Parathyroid adenoma (tissue), 2 donors: ENCODE results near the gene FDPS.

ENCODE experiments used
- H2AFZ ChIP-seq: fragments of 300-600 bp; sonication (generic); one replicate; pipeline ENCODE4 v1.7.0; 2017; ENCODE audit warnings: antibody characterized with exemption, mild to moderate bottlenecking
- H3K27ac ChIP-seq: fragments of 300-600 bp; sonication (generic); one replicate; pipeline ENCODE4 v1.7.0; 2017
- H3K27me3 ChIP-seq: fragments of 300-600 bp; sonication (generic); one replicate; pipeline ENCODE4 v1.7.0; 2017; ENCODE audit warnings: low read length; ENCODE audit not compliant: control insufficient read depth, insufficient read depth
- H3K36me3 ChIP-seq: fragments of 300-600 bp; sonication (generic); one replicate; pipeline ENCODE4 v1.7.0; 2017; ENCODE audit warnings: low read length; ENCODE audit not compliant: control insufficient read depth, insufficient read depth
- H3K4me1 ChIP-seq: fragments of 300-600 bp; sonication (generic); one replicate; pipeline ENCODE4 v1.7.0; 2017; ENCODE audit warnings: control low read depth
- H3K4me2 ChIP-seq: fragments of 300-600 bp; sonication (generic); one replicate; pipeline ENCODE4 v1.7.0; 2017; ENCODE audit warnings: low read length
- H3K4me3 ChIP-seq: fragments of 300-600 bp; sonication (generic); one replicate; pipeline ENCODE4 v1.7.0; 2017; ENCODE audit warnings: low read depth, low read length
- H3K79me2 ChIP-seq: fragments of 300-600 bp; sonication (generic); one replicate; pipeline ENCODE4 v1.7.0; 2017; ENCODE audit warnings: control low read depth
- H3K9ac ChIP-seq: fragments of 300-600 bp; sonication (generic); one replicate; pipeline ENCODE4 v1.7.0; 2017; ENCODE audit warnings: mild to moderate bottlenecking
- H3K9me3 ChIP-seq: fragments of 300-600 bp; sonication (generic); one replicate; pipeline ENCODE4 v1.7.0; 2017; ENCODE audit warnings: low read length; ENCODE audit not compliant: control insufficient read depth
- TF ChIP-seq, protein P1 (sequence below): fragments of 300-600 bp; sonication (generic); IDR thresholded peaks from one replicate; pipeline ENCODE4 v1.7.0; 2017; ENCODE audit warnings: antibody characterized with exemption, mild to moderate bottlenecking
- donor health status: primary hyperparathyroidism.

Gene FDPS

GRCh38 chr1:155339515-155340097, 30.9 kb downstream of the FDPS start:
- no peaks in the 10 kb centered on the region for H3K27me3 ChIP-seq
- H3K27ac ChIP-seq = no peak overlapping the region
- H3K9ac ChIP-seq = no peak overlapping the region
- no peak overlapping the region for H3K4me2 ChIP-seq
- no peaks in the 10 kb centered on the region for H3K36me3 ChIP-seq
- H3K4me3 ChIP-seq = no peak overlapping the region
- H3K4me1 ChIP-seq = no peaks in the 10 kb centered on the region
- H3K79me2 ChIP-seq = no peaks in the 10 kb centered on the region
- no peaks in the 10 kb centered on the region for H3K9me3 ChIP-seq
- TF ChIP-seq, protein P1, sequence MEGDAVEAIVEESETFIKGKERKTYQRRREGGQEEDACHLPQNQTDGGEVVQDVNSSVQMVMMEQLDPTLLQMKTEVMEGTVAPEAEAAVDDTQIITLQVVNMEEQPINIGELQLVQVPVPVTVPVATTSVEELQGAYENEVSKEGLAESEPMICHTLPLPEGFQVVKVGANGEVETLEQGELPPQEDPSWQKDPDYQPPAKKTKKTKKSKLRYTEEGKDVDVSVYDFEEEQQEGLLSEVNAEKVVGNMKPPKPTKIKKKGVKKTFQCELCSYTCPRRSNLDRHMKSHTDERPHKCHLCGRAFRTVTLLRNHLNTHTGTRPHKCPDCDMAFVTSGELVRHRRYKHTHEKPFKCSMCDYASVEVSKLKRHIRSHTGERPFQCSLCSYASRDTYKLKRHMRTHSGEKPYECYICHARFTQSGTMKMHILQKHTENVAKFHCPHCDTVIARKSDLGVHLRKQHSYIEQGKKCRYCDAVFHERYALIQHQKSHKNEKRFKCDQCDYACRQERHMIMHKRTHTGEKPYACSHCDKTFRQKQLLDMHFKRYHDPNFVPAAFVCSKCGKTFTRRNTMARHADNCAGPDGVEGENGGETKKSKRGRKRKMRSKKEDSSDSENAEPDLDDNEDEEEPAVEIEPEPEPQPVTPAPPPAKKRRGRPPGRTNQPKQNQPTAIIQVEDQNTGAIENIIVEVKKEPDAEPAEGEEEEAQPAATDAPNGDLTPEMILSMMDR = no peak
- no peak overlapping the region for H2AFZ ChIP-seq

DNA sequence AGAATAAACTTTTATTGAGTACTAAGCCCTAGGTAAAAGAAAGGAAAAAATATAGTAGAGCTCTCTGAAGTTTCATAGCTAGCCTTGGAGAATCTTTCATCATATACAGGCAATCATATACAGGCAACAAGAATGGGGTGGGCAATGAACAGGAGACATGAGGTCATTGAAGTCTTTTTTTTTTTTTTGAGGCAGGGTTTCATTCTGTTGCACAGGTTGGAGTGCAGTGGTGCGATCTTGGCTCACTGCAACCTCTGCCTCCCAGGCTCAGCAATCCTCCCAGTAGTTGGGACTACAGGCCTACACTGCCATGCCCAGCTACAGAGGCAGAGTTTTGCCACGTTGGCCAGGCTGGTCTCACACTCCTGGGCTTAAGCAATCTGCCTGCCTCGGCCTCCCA, 34.2 kb downstream of the FDPS start:
- no peaks in the 10 kb centered on the region for H3K36me3 ChIP-seq
- H2AFZ ChIP-seq = no peak overlapping the region
- TF ChIP-seq, protein P1 = no peak

DNA sequence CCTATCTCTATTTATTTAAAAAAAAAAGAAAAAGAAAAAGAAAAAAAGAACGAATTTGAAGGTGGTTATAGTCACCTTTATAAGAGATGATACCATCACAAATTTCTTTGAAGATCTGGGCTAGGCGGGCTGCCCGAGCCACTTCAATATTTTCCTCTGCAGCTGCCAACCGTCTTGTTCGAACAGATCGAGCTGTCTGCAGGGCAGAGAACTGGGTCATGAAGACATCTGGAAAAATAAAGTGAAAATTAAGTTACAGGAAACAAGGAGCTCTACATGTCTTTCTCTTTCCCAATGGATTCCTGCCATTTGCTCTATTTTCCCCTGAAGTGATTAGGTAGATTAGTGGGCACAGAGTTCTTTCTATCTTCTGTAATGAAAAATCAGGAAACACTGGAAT, 44.0 kb downstream of the FDPS start:
- Histone ChIP-seq H3K36me3 (no peaks in the 10 kb centered on the region), H3K4me1 (no peaks in the 10 kb centered on the region), H2AFZ (no peak overlapping the region), H3K4me2 (no peak overlapping the region), H3K4me3 (no peak overlapping the region), H3K9me3 (no peaks in the 10 kb centered on the region), H3K79me2 (no peaks in the 10 kb centered on the region), H3K9ac (no peak overlapping the region), H3K27ac (no peak overlapping the region), H3K27me3 (no peaks in the 10 kb centered on the region)
- TF ChIP-seq, protein P1 = no peak

More for the DNA sequence above, 34.2 kb downstream of the FDPS start:
- no peaks in the 10 kb centered on the region for H3K4me1 ChIP-seq
- H3K4me3 ChIP-seq = no peak overlapping the region
- no peak overlapping the region for H3K27ac ChIP-seq
- no peaks in the 10 kb centered on the region for H3K27me3 ChIP-seq
- H3K9ac ChIP-seq = no peak overlapping the region
- H3K9me3 ChIP-seq = no peaks in the 10 kb centered on the region
- H3K79me2 ChIP-seq = no peaks in the 10 kb centered on the region
- H3K4me2 ChIP-seq = no peak overlapping the region

GRCh38 chr1:155360051-155360450, 51.4 kb downstream of the FDPS start:
- TF ChIP-seq, protein P1 = no peak
- Histone ChIP-seq H3K36me3 (no peaks in the 10 kb centered on the region), H3K4me1 (no peaks in the 10 kb centered on the region)

More at GRCh38 chr1:155360051-155360450, 51.4 kb downstream of the FDPS start:
- Histone ChIP-seq H3K79me2 (no peaks in the 10 kb centered on the region), H3K9ac (no peak overlapping the region), H3K4me3 (no peak overlapping the region), H3K27me3 (no peaks in the 10 kb centered on the region), H3K9me3 (no peaks in the 10 kb centered on the region), H3K4me2 (no peak overlapping the region), H3K27ac (no peak overlapping the region), H2AFZ (no peak overlapping the region)
